ENCODE measurements around the gene FIGN.

DNA sequence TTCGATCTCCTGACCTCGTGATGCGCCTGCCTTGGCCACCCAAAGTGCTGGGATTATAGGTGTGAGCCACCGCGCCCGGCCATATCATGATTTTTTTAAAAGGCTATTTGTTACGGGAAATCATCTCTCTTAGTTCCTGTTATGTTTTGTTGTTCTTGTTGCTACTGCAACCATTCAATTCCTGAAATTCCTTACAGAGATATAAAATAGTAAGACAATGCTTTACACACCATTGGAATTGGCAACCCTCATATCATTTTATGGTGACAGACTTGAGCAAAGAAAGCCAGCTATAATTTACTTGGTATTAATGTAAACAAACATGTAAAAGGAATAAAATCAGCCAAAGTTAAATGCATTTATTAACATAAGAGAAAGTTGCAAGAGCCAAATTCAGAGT, 163.0 kb downstream of the FIGN start:
- TF ChIP-seq, protein P1, sequence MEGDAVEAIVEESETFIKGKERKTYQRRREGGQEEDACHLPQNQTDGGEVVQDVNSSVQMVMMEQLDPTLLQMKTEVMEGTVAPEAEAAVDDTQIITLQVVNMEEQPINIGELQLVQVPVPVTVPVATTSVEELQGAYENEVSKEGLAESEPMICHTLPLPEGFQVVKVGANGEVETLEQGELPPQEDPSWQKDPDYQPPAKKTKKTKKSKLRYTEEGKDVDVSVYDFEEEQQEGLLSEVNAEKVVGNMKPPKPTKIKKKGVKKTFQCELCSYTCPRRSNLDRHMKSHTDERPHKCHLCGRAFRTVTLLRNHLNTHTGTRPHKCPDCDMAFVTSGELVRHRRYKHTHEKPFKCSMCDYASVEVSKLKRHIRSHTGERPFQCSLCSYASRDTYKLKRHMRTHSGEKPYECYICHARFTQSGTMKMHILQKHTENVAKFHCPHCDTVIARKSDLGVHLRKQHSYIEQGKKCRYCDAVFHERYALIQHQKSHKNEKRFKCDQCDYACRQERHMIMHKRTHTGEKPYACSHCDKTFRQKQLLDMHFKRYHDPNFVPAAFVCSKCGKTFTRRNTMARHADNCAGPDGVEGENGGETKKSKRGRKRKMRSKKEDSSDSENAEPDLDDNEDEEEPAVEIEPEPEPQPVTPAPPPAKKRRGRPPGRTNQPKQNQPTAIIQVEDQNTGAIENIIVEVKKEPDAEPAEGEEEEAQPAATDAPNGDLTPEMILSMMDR (IDR thresholded peaks at IDR 0.05): no peak
- no peak for TF ChIP-seq ZNF396 (CRISPR knock-in tag; IDR thresholded peaks at IDR 0.05; ENCODE audit: borderline replicate concordance)
- TF ChIP-seq, protein P2, sequence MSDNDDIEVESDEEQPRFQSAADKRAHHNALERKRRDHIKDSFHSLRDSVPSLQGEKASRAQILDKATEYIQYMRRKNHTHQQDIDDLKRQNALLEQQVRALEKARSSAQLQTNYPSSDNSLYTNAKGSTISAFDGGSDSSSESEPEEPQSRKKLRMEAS (CRISPR knock-in tag; IDR thresholded peaks at IDR 0.05): no peak
- TF ChIP-seq TEAD4 (CRISPR knock-in tag; IDR thresholded peaks at IDR 0.05): no peak
- no peak for TF ChIP-seq ZNF232 (CRISPR knock-in tag; IDR thresholded peaks at IDR 0.05)
- no peak for TF ChIP-seq ZBTB21 (CRISPR knock-in tag; IDR thresholded peaks at IDR 0.05; ENCODE audit: borderline replicate concordance)
- TF ChIP-seq, protein P3, sequence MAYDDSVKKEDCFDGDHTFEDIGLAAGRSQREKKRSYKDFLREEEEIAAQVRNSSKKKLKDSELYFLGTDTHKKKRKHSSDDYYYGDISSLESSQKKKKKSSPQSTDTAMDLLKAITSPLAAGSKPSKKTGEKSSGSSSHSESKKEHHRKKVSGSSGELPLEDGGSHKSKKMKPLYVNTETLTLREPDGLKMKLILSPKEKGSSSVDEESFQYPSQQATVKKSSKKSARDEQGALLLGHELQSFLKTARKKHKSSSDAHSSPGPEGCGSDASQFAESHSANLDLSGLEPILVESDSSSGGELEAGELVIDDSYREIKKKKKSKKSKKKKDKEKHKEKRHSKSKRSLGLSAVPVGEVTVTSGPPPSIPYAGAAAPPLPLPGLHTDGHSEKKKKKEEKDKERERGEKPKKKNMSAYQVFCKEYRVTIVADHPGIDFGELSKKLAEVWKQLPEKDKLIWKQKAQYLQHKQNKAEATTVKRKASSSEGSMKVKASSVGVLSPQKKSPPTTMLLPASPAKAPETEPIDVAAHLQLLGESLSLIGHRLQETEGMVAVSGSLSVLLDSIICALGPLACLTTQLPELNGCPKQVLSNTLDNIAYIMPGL (CRISPR knock-in tag; IDR thresholded peaks at IDR 0.05): no peak
- TF ChIP-seq JAZF1 (CRISPR knock-in tag; IDR thresholded peaks at IDR 0.05): no peak
- no peak for TF ChIP-seq CREM (CRISPR knock-in tag; IDR thresholded peaks at IDR 0.05)
